IPS-18c (cell line): ENCODE measurements around the gene ZNF697.
"Not testable (repeated sequence)": the region's sequence is repeated elsewhere in the genome, so short reads cannot be mapped to it uniquely, and the experiment has no call there.

Source experiments
- H3K4me3 ChIP-seq: 2 replicates; pipeline ENCODE4 v1.7.0; 2013; ENCODE audit warnings: low read depth, mild to moderate bottlenecking, low read length, moderate library complexity; ENCODE audit not compliant: insufficient read depth
- H3K9me3 ChIP-seq: one replicate; pipeline ENCODE4 v1.6.1; 2013; ENCODE audit warnings: mild to moderate bottlenecking, low read length, moderate library complexity; ENCODE audit not compliant: control insufficient read depth, insufficient read depth

The ZNF697 gene

DNA sequence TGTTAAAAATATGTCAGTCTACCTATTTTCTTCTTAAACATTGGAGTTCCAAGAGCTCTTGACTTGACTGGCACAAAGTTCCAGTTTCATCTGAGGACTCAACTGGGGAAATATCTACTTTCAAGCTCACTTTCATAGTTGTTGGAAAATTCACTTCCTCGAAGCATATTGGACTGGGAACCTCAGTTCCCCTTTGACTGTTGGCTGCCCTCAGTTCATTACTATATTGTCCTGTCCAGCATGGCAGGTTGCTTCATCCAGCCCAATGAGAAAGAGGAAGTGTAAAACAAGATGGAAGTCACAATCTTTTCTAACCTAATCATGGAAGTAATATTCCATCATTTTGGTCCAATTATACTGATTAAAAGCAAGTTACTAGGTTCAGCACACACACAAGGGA lies 54.3 kb downstream of the ZNF697 start:
- no peak overlapping the region for H3K4me3 ChIP-seq
- no peaks in the 10 kb centered on the region for H3K9me3 ChIP-seq

- no peaks in the 10 kb centered on the region for H3K9me3 ChIP-seq
- H3K4me3 ChIP-seq: no peak overlapping the region
Observed at GRCh38 chr1:119590393-119590792, 57.7 kb downstream of the ZNF697 start.

GRCh38 chr1:119588621-119589020 lies 59.4 kb downstream of the ZNF697 start:
- Histone ChIP-seq H3K4me3 (no peak overlapping the region), H3K9me3 (no peaks in the 10 kb centered on the region)

- Histone ChIP-seq H3K9me3 (no peaks in the 10 kb centered on the region), H3K4me3 (no peak overlapping the region)
Observed at GRCh38 chr1:119587341-119587740, 60.7 kb downstream of the ZNF697 start.

GRCh38 chr1:119585801-119586200 lies 62.3 kb downstream of the ZNF697 start:
- not testable (repeated sequence) for H3K9me3 ChIP-seq, H3K4me3 ChIP-seq

GRCh38 chr1:119582801-119583200 lies 65.3 kb downstream of the ZNF697 start:
- Histone ChIP-seq H3K4me3 (no peak overlapping the region), H3K9me3 (no peaks in the 10 kb centered on the region)

DNA sequence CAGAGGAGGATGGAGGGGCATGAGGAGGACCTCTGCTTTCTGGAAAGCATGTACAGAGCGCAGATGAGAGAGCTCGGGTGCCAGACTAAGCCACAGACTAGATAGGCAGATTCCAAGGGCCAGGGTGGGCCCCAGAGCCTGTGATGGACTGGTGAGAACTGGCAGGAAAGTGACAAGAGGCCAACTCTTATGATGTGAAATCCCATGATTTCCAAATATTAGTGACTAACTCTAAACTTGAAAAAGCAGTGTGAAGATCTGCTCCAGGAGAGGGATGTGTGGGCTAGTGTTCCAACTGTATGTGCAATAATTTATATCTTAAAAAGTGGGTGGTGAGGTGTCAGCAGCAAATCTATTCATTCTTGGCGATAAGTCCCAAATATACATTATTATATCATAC lies 67.0 kb downstream of the ZNF697 start:
- H3K9me3 ChIP-seq, H3K4me3 ChIP-seq: not testable (repeated sequence)

- H3K9me3 ChIP-seq: no peaks in the 10 kb centered on the region
- no peak overlapping the region for H3K4me3 ChIP-seq
Observed at GRCh38 chr1:119573886-119574285, 74.2 kb downstream of the ZNF697 start.

DNA sequence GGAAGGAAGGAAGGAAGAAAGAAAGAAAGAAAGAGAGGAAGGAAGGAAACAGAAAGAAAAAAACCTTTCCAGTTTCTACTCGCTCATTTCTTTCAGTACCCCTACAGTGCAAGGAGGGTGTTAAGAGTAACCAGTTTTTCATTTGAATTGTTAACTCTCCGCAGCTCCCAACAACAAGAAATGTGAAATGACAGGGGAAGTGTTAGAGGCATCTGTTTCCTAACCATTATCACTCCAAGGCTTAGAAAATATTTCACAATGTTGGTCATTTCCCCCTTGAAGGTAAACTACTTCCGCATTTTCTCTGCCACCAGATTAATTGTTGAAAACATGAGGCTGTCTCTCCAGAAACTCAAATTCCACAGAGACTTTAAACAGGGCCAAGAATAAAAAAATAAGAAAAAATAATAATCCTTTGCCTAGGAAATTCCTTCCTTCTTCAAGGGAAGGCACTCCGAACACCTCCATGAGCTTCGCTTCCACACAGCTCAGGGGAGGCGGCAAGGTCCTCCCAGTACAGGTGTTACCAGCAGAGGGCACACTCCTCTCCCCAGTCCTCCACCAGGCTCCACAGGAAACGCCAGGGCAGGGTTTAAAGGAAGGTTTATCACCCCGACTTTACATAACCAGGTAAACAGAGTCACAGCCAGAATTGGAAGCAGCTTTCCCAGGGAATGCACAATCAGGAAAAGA lies 78.0 kb downstream of the ZNF697 start:
- not testable (repeated sequence) for H3K9me3 ChIP-seq, H3K4me3 ChIP-seq
